Heart left ventricle (tissue), 16 donors: ENCODE results near the gene FLYWCH2. TPM values are rescaled to one million over a fixed set of nuclear protein-coding genes. Genes with fewer than 3 reads are reported as not detected.
"Not testable (repeated sequence)": the region's sequence is repeated elsewhere in the genome, so short reads cannot be mapped to it uniquely, and the experiment has no call there.

ENCODE experiments used
- ATAC-seq, 4 donors: fragments of 200-7000 bp; cut with Tn5 transposase; one replicate each; pipeline ENCODE4 v1.9.1; 2020 to 2022; ENCODE audit warnings: moderate library complexity in 4 of 4, mild to moderate bottlenecking in 3 of 4, moderate number of reproducible peaks in 1 of 4
- DNase-seq, 5 donors: peaks; one replicate each; pipeline ENCODE4 v3.0.0-alpha.2; 2020
- H3K27ac ChIP-seq, 12 donors: fragments of 200-600 bp; sonication (generic) in 4 of 12; one replicate each; pipeline versions ENCODE4 v1.5.0 to v1.8.0; 2016 to 2022; ENCODE audit warnings: mild to moderate bottlenecking in 2 of 12
- H3K27me3 ChIP-seq, 9 donors: fragments of 200-600 bp; sonication (generic) in 2 of 9; one replicate each; pipeline versions ENCODE4 v1.5.1 to v1.8.0; 2016 to 2022; ENCODE audit warnings: mild to moderate bottlenecking in 3 of 9
- H3K36me3 ChIP-seq, 9 donors: fragments of 200-600 bp; sonication (generic) in 2 of 9; one replicate each; pipeline versions ENCODE4 v1.5.0 to v1.8.0; 2018 to 2022; ENCODE audit warnings: mild to moderate bottlenecking in 2 of 9
- H3K4me1 ChIP-seq, 12 donors: fragments of 200-600 bp; sonication (generic) in 4 of 12; one replicate each; pipeline versions ENCODE4 v1.5.0 to v1.8.0; 2016 to 2022; ENCODE audit warnings: mild to moderate bottlenecking in 3 of 12
- H3K4me3 ChIP-seq, 12 donors: fragments of 200-600 bp; sonication (generic) in 4 of 12; one replicate each; pipeline versions ENCODE4 v1.5.0 to v1.8.0; 2017 to 2022; ENCODE audit warnings: mild to moderate bottlenecking in 9 of 12, moderate library complexity in 4 of 12
- H3K9me3 ChIP-seq, 12 donors: fragments of 200-600 bp; sonication (generic) in 4 of 12; one replicate each; pipeline versions ENCODE4 v1.5.0 to v1.8.0; 2016 to 2022; ENCODE audit warnings: mild to moderate bottlenecking in 1 of 12
- CTCF ChIP-seq, 12 donors: fragments of 200-600 bp; sonication (generic) in 4 of 12; IDR thresholded peaks; one replicate each; pipeline versions ENCODE4 v1.5.0 to v1.8.0; 2018 to 2022; ENCODE audit warnings: antibody characterized with exemption in 12 of 12, mild to moderate bottlenecking in 5 of 12
- POLR2A ChIP-seq, 2 donors: fragments of 450-650 bp; IDR thresholded peaks; one replicate each; pipeline ENCODE4 v1.6.1; 2017; ENCODE audit warnings: antibody characterized with exemption in 2 of 2, mild to moderate bottlenecking in 2 of 2, moderate library complexity in 2 of 2
- WGBS, 4 donors: extraction: QIAGEN DNeasy Blood & Tissue Kit in 2 of 4; methylation state at CpG; one replicate each; pipeline versions ENCODE4 v1.1.5 to v1.1.7; 2013 to 2018; 5-methylcytosine and 5-hydroxymethylcytosine counted together
- intact Hi-C, 10 donors: fragments of 100-400 bp; cut with DNase I; formaldehyde crosslinking; loops; one replicate each; pipeline versions ENCODE4 v1.11.1 to v1.14.2; 2022
- polyA plus RNA-seq, 2 donors: library from polyadenylated mRNA; stranded (reverse); fragments of 200-250 nt; gene quantifications; one replicate each; pipeline ENCODE4 v1.2.3, GENCODE V29; 2013
- total RNA-seq, 9 donors: library from RNA; depleted of rRNA in 2 of 9; stranded (reverse); fragments of >200 nt in 2 of 9; fragmentation: NEBNext Ultra II Directional in 3 of 9; extraction: Animal tissue kit (Norgen Biotek cat#: 25700) in 3 of 9; gene quantifications; one replicate each; pipeline versions ENCODE4 v1.1.0 to v1.2.4, GENCODE V29; 2016 to 2023
- donor health status: ischemic (EF 13 %, LVEDD 7.1; RV severe dilation, severe dysfunction).
- donor health status: healthy with polysubstance abuse.
- donor health status: DM: no; HTN: yes; CAD: no.
- donor health status: DM: no; HTN: no; CAD: no.
- donor health status: ischemic (EF 25% LVEDD 6.9; RV normal size, moderate dysfunction).
- donor health status: ischemic (EF 25% LVEDD 5.7; RV mildly dilated, moderate dysfunction).
- donor health status: healthy.
- donor health status: DM: yes; HTN: yes; CAD: no.
- donor health status: ischemic (EF 35%, LVEDD 5.7; RV mildly dilated, moderate dysfunction).
- donor health status: nonischemic (EF 11% LVEDD 7.7; RV severe dilation, severe dysfunction).
- donor health status: DM: yes; HTN: yes; CAD: no.
- donor health status: PGD.
- donor health status: ischemic (EF 29% LVEDD 5.4; RV normal size, mild dysfunction).
- donor health status: nonischemic (EF 23%, LVEDD 6.1; RV moderate dilation, normal function).

Gene FLYWCH2
- total and polyA plus RNA-seq, 11 donors: 20.1 to 64.1 (median 23.7) TPM

DNA sequence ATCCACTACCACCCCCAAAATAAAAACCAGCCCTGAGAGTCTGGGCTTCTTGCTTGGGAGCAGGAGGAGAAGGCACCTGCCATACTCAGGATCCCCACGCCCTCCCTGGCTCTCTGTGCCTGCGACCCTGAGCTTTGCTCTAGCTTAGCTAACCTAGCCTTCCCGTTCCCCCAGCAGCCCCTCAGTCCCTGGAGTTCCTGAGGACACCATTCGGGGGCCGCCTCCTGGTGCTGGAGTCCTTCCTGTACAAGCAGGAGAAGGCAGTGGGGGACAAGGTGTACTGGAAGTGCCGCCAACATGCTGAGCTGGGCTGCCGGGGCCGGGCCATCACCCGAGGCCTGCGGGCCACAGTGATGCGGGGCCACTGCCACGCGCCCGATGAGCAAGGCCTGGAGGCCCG, 47.2 kb downstream of the FLYWCH2 start:
- Histone ChIP-seq H3K27ac (no peak overlapping the region), H3K4me3 (no peak overlapping the region), H3K4me1 (peaks cover 0 to 12% (median 3%) of the 10 kb centered on the region in 12 donors), H3K36me3 (peaks cover 0 to 56% (median 44%) of the 10 kb centered on the region in 9 donors), H3K9me3 (no peaks in the 10 kb centered on the region), H3K27me3 (no peaks in the 10 kb centered on the region)
- 94 to 99% (median 96%) methylated on average over 10 to 15 of the region's 15 CpGs for WGBS, 4 donors
- no peak for ATAC-seq
- DNase-seq: no peak
- intact Hi-C loops: no loop called here
- no peak for TF ChIP-seq POLR2A (IDR thresholded peaks at IDR 0.05)
- TF ChIP-seq CTCF (IDR thresholded peaks at IDR 0.05): no peak

- ATAC-seq, H3K27ac ChIP-seq, intact Hi-C loops, H3K4me3 ChIP-seq, H3K9me3 ChIP-seq, H3K27me3 ChIP-seq, DNase-seq: not testable (repeated sequence)
- 88 to 95% (median 93%) methylated on average over 13 of the region's 13 CpGs for WGBS, 4 donors
- Histone ChIP-seq H3K36me3 (peaks cover 0 to 68% (median 55%) of the 10 kb centered on the region in 9 donors), H3K4me1 (peaks cover 0 to 12% (median 3%) of the 10 kb centered on the region in 12 donors)
Observed at GRCh38 chr16:2931231-2931914, 48.4 kb downstream of the FLYWCH2 start.

- Histone ChIP-seq H3K4me1 (no peaks in the 10 kb centered on the region), H3K27me3 (no peaks in the 10 kb centered on the region), H3K27ac (no peak overlapping the region), H3K36me3 (peaks cover 0 to 85% (median 72%) of the 10 kb centered on the region in 9 donors), H3K4me3 (no peak overlapping the region), H3K9me3 (no peaks in the 10 kb centered on the region)
- DNase-seq: no peak
- ATAC-seq: no peak
- WGBS, 4 donors: 93 to 96% (median 94%) methylated on average over 19 to 30 of the region's 30 CpGs
- intact Hi-C loops: no loop called here
- TF ChIP-seq POLR2A (IDR thresholded peaks at IDR 0.05) (no peak), CTCF (IDR thresholded peaks at IDR 0.05) (no peak)
Observed at GRCh38 chr16:2933136-2933535, 50.1 kb downstream of the FLYWCH2 start.

DNA sequence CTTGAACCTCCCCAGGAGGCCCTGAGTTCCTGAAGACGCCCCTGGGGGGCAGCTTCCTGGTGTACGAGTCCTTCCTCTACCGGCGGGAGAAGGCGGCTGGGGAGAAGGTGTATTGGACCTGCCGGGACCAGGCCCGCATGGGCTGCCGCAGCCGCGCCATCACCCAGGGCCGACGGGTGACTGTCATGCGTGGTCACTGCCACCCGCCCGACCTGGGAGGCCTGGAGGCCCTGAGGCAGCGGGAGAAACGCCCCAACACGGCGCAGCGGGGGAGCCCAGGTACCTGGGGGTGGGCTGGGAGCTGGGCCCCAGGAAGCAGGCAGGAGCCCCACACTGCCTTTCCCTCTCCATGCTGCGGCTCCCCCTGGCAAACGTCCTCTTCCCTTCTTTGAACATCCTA, 50.7 kb downstream of the FLYWCH2 start:
- H3K36me3 ChIP-seq: peaks cover 0 to 91% (median 76%) of the 10 kb centered on the region in 9 donors
- intact Hi-C loops: no loop called here
- H3K9me3 ChIP-seq: no peaks in the 10 kb centered on the region
- TF ChIP-seq CTCF (IDR thresholded peaks at IDR 0.05) (no peak), POLR2A (IDR thresholded peaks at IDR 0.05) (no peak)
- H3K27me3 ChIP-seq: no peaks in the 10 kb centered on the region
- no peak overlapping the region for H3K27ac ChIP-seq
- H3K4me3 ChIP-seq: no peak overlapping the region
- peak in 1 of 4 donors; percentile 6 for ATAC-seq
- no peak for DNase-seq
- no peaks in the 10 kb centered on the region for H3K4me1 ChIP-seq
- WGBS, 4 donors: 87 to 95% (median 90%) methylated on average over 15 to 22 of the region's 22 CpGs

- ATAC-seq (no peak), DNase-seq (no peak)
- intact Hi-C loops: no loop called here
- TF ChIP-seq POLR2A (IDR thresholded peaks at IDR 0.05): no peak
- no peak for TF ChIP-seq CTCF (IDR thresholded peaks at IDR 0.05)
- H3K27ac ChIP-seq: no peak overlapping the region
- no peaks in the 10 kb centered on the region for H3K9me3 ChIP-seq
- H3K27me3 ChIP-seq: no peaks in the 10 kb centered on the region
- 87 to 93% (median 89%) methylated on average over 15 of the region's 15 CpGs for WGBS, 4 donors
- no peaks in the 10 kb centered on the region for H3K4me1 ChIP-seq
- H3K36me3 ChIP-seq: peaks cover 2 to 96% (median 81%) of the 10 kb centered on the region in 9 donors
- H3K4me3 ChIP-seq: no peak overlapping the region
Observed at GRCh38 chr16:2934450-2934849, 51.4 kb downstream of the FLYWCH2 start.
